K562 (cell line): ENCODE measurements around the gene SPTLC3. TPM values are rescaled to one million over a fixed set of nuclear protein-coding genes. Genes with fewer than 3 reads are reported as not detected.

Experiments
- ATAC-seq: fragments of 200-7000 bp; cut with Tn5 transposase; 3 replicates; pipeline ENCODE4 v1.9.1; 2020; ENCODE audit warnings: moderate library complexity
- BruUV-seq: library from RNA; stranded (reverse); fragments of 400-500 nt; replicated peaks from 2 replicates; lab custom pipeline; 2021; lab: Mats Ljungman, UMichigan
- CTCF ChIA-PET: fragments of 300-600 bp; formaldehyde crosslinking; extraction: SDS; loops from one replicate; lab custom pipeline; 2021; ENCODE audit warnings: low intra/inter-chr PET ratio; lab: Yijun Ruan, JAX
- POLR2A ChIA-PET: fragments of 300-600, 350-650 bp; sonication (Branson Sonifier 250); formaldehyde crosslinking; extraction: SDS; loops from one replicate; lab custom pipeline; 2021; ENCODE audit warnings: antibody characterized with exemption, inconsistent platforms; lab: Yijun Ruan, JAX
- DNase-seq, 4 experiments: peaks; one replicate each; pipeline versions ENCODE4 v3.0.0 to v3.0.0-alpha.2; 2011 to 2018; ENCODE audit warnings: low spot score in 3 of 4, mixed read lengths in 3 of 4; ENCODE audit errors: extremely low read depth in 1 of 4
- FAIRE-seq: peaks from 2 replicates; lab custom pipeline; 2011; peaks lifted over from hg19 to GRCh38; lab: Jason Lieb, UNC
- H2AFZ ChIP-seq: 2 replicates; pipeline ENCODE4 v1.6.0; 2011; ENCODE audit warnings: low read depth, low read length, control low read depth, inconsistent platforms
- H3K27ac ChIP-seq: fragments of 200-600 bp; 3 replicates; pipeline ENCODE4 v1.8.0; 2011; ENCODE audit warnings: low read depth, mild to moderate bottlenecking, control low read depth, inconsistent platforms, low read length, moderate library complexity, mixed read lengths; ENCODE audit errors: extremely low read depth
- H3K27me3 ChIP-seq, 2 experiments: fragments of 300-600 bp in 1 of 2; 2 replicates in 1 of 2; 3 replicates in 1 of 2; pipeline versions ENCODE4 v1.6.0 to v1.8.0; 2011; ENCODE audit warnings: inconsistent platforms in 2 of 2, low read length in 2 of 2, mild to moderate bottlenecking in 1 of 2, mixed read lengths in 1 of 2, moderate library complexity in 1 of 2; ENCODE audit not compliant: control insufficient read depth in 2 of 2, insufficient read depth in 2 of 2
- H3K36me3 ChIP-seq: fragments of 300-600 bp; 3 replicates; pipeline ENCODE4 v1.8.0; 2011; ENCODE audit warnings: mild to moderate bottlenecking, low read length, inconsistent platforms; ENCODE audit not compliant: control insufficient read depth, insufficient read depth
- H3K4me1 ChIP-seq, 2 experiments: fragments of 200-600 bp in 1 of 2; replicated peaks in 1 of 2; 2 replicates in 1 of 2; 3 replicates in 1 of 2; pipeline versions ENCODE4 v1.5.1 to v1.8.0; 2011; ENCODE audit warnings: inconsistent platforms in 2 of 2, low read length in 2 of 2, mild to moderate bottlenecking in 1 of 2, mixed read lengths in 1 of 2, moderate library complexity in 1 of 2; ENCODE audit not compliant: control insufficient read depth in 2 of 2, insufficient read depth in 2 of 2
- H3K4me2 ChIP-seq: 2 replicates; pipeline ENCODE4 v1.6.1; 2011; ENCODE audit warnings: low read length, control low read depth, inconsistent platforms, mixed read lengths; ENCODE audit not compliant: insufficient read depth
- H3K4me3 ChIP-seq: fragments of 200-600 bp; sonication (generic), shearing (Covaris generic); 2 replicates; pipeline ENCODE4 v1.5.1; 2016; ENCODE audit warnings: control low read depth, inconsistent platforms
- H3K79me2 ChIP-seq: fragments of 200-600 bp; 3 replicates; pipeline ENCODE4 v1.8.0; 2011; ENCODE audit warnings: low read length, inconsistent platforms; ENCODE audit not compliant: control insufficient read depth, insufficient read depth
- H3K9ac ChIP-seq, 2 experiments: 2 replicates each; pipeline versions ENCODE4 v1.6.0 to v1.6.1; 2011; ENCODE audit warnings: low read depth in 2 of 2, low read length in 2 of 2, control low read depth in 1 of 2, inconsistent platforms in 1 of 2, mild to moderate bottlenecking in 1 of 2, mixed read lengths in 1 of 2; ENCODE audit not compliant: insufficient read depth in 1 of 2
- H3K9me1 ChIP-seq: one replicate; pipeline ENCODE4 v1.6.0; 2011; ENCODE audit warnings: inconsistent platforms, mild to moderate bottlenecking, low read length, moderate library complexity; ENCODE audit not compliant: control insufficient read depth, insufficient read depth
- H3K9me3 ChIP-seq: replicated peaks from 2 replicates; pipeline ENCODE4 v1.5.1; 2011; ENCODE audit warnings: low read depth, low read length, inconsistent platforms; ENCODE audit not compliant: control insufficient read depth, insufficient read depth
- H4K20me1 ChIP-seq: replicated peaks from 2 replicates; pipeline ENCODE4 v1.6.1; 2011; ENCODE audit warnings: low read length, inconsistent platforms, mixed read lengths; ENCODE audit not compliant: control insufficient read depth, insufficient read depth
- NFE2L1 ChIP-seq: fragments of 450-650 bp; IDR thresholded peaks from 2 replicates; pipeline ENCODE4 v1.6.1; 2016; ENCODE audit warnings: missing genetic modification characterization, low read depth, mild to moderate bottlenecking, missing compliant biosample characterization, moderate library complexity, borderline replicate concordance
- NFXL1 ChIP-seq: fragments of 450-650 bp; formaldehyde crosslinking; IDR thresholded peaks from 2 replicates; pipeline ENCODE4 v1.4.0; 2021; ENCODE audit warnings: mild to moderate bottlenecking
- STAG1 ChIP-seq: sonication (generic); formaldehyde crosslinking; IDR thresholded peaks from 2 replicates; pipeline ENCODE4 v1.5.0; 2020; ENCODE audit warnings: missing genetic modification reagents, borderline replicate concordance
- ZNF274 ChIP-seq: IDR thresholded peaks from 2 replicates; pipeline ENCODE4 v1.6.1; 2011; ENCODE audit warnings: low read depth, mild to moderate bottlenecking, low read length, moderate library complexity, borderline replicate concordance
- ZNF780A ChIP-seq: fragments of 250-450 bp; sonication (Bioruptor Pico); IDR thresholded peaks from 2 replicates; pipeline ENCODE4 v1.5.0; 2021; ENCODE audit warnings: mild to moderate bottlenecking
- WGBS: fragments of 100-300 bp; shearing (Covaris generic); methylation state at CpG from one replicate; pipeline ENCODE4 v1.1.6; 2016; ENCODE audit warnings: low coverage, mixed read lengths; ENCODE audit not compliant: insufficient coverage; ENCODE audit errors: missing lambda C conversion rate; 5-methylcytosine and 5-hydroxymethylcytosine counted together
- in situ Hi-C: fragments of 300-500 bp; cut with MboI; formaldehyde crosslinking; loops from 4 replicates; pipeline ENCODE4 v1.15.0; 2018; ENCODE audit warnings: inconsistent platforms, mixed read lengths
- intact Hi-C: fragments of 100-400 bp; cut with micrococcal nuclease; formaldehyde crosslinking; loops from 2 replicates; pipeline ENCODE4 v1.14.2; 2022
- polyA plus RNA-seq, 8 experiments: library from polyadenylated mRNA; depleted of rRNA in 4 of 8; stranded (reverse) in 5 of 8; unstranded in 3 of 8; fragments of >200 nt; fragmentation: Nextera tagmentation in 2 of 8; fragmentation: Illumina TruSeq in 1 of 8; extraction: Ambion mirVana in 2 of 8; extraction: Trizol in 1 of 8; gene quantifications; 2 replicates each; pipeline versions ENCODE4 v1.2.1 to v1.2.3, GENCODE V29; 2011 to 2014; ENCODE audit warnings: inconsistent platforms in 1 of 8, missing spikeins in 1 of 8
- total RNA-seq, 7 experiments: library from RNA; depleted of rRNA in 6 of 7; stranded (reverse); fragments of >200 nt in 6 of 7; fragmentation: Illumina TruSeq in 2 of 7; extraction: Trizol in 2 of 7; gene quantifications; 2 replicates each; pipeline versions ENCODE4 v1.2.1 to v1.2.3, GENCODE V29; 2011 to 2021; ENCODE audit warnings: low replicate concordance in 1 of 7
- TF ChIP-seq, protein P1 (sequence below): sonication (generic); formaldehyde crosslinking; IDR thresholded peaks from 2 replicates; pipeline ENCODE4 v1.8.1; 2022; ENCODE audit warnings: missing genetic modification reagents

SPTLC3 gene
- total and polyA plus RNA-seq, 9 of the 15 experiments (the other 6 are each of a cell fraction or from before 2014, with no cell fraction given) = not detected

GRCh38 chr20:13034936-13035335 lies 26.2 kb downstream of the SPTLC3 start:
- Histone ChIP-seq H3K9me3 (no peaks in the 10 kb centered on the region), H3K4me3 (no peak overlapping the region), H3K9ac (no peak overlapping the region), H3K9me1 (no peaks in the 10 kb centered on the region), H3K36me3 (no peaks in the 10 kb centered on the region), H4K20me1 (no peaks in the 10 kb centered on the region), H3K4me1 (no peaks in the 10 kb centered on the region), H3K27me3 (no peaks in the 10 kb centered on the region), H3K27ac (no peak overlapping the region), H2AFZ (no peak overlapping the region), H3K79me2 (no peaks in the 10 kb centered on the region), H3K4me2 (no peak overlapping the region)
- TF ChIP-seq NFXL1 (CRISPR knock-in tag) = no peak
- TF ChIP-seq, protein P1, sequence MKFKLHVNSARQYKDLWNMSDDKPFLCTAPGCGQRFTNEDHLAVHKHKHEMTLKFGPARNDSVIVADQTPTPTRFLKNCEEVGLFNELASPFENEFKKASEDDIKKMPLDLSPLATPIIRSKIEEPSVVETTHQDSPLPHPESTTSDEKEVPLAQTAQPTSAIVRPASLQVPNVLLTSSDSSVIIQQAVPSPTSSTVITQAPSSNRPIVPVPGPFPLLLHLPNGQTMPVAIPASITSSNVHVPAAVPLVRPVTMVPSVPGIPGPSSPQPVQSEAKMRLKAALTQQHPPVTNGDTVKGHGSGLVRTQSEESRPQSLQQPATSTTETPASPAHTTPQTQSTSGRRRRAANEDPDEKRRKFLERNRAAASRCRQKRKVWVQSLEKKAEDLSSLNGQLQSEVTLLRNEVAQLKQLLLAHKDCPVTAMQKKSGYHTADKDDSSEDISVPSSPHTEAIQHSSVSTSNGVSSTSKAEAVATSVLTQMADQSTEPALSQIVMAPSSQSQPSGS (CRISPR knock-in tag) = no peak
- TF ChIP-seq ZNF780A (CRISPR knock-in tag) = no peak
- TF ChIP-seq ZNF274 = no peak
- TF ChIP-seq STAG1 (CRISPR knock-in tag) = no peak
- no peak for TF ChIP-seq NFE2L1
- CTCF ChIA-PET = no interaction called here
- no TSS peak for BruUV-seq
- POLR2A ChIA-PET = no interaction called here
- 0% methylated on average over 1 of the region's 1 CpG for WGBS
- in situ Hi-C loops (no loop called here), intact Hi-C loops (no loop called here)
- ATAC-seq = no peak
- FAIRE-seq = no peak
- no peak for DNase-seq
